Gastrocnemius medialis (tissue), 4 donors: ENCODE results near the gene TKTL1.

Experiments
- POLR2A ChIP-seq, 2 donors: fragments of 450-650 bp; IDR thresholded peaks; one replicate each; pipeline ENCODE4 v1.6.1; 2017; ENCODE audit warnings: antibody characterized with exemption in 2 of 2, mild to moderate bottlenecking in 2 of 2, moderate library complexity in 2 of 2
- TF ChIP-seq, protein P1 (sequence below), 5 experiments: fragments of 450-650 bp in 3 of 5; fragments of 200-600 bp in 2 of 5; sonication (generic) in 2 of 5; IDR thresholded peaks in 4 of 5; conservative IDR thresholded peaks in 1 of 5; 1 replicate in 4 of 5; 2 replicates in 1 of 5; pipeline ENCODE4 v1.5.1; 2016 to 2019; ENCODE audit warnings: antibody characterized with exemption in 5 of 5, mild to moderate bottlenecking in 3 of 5, moderate library complexity in 3 of 5

DNA sequence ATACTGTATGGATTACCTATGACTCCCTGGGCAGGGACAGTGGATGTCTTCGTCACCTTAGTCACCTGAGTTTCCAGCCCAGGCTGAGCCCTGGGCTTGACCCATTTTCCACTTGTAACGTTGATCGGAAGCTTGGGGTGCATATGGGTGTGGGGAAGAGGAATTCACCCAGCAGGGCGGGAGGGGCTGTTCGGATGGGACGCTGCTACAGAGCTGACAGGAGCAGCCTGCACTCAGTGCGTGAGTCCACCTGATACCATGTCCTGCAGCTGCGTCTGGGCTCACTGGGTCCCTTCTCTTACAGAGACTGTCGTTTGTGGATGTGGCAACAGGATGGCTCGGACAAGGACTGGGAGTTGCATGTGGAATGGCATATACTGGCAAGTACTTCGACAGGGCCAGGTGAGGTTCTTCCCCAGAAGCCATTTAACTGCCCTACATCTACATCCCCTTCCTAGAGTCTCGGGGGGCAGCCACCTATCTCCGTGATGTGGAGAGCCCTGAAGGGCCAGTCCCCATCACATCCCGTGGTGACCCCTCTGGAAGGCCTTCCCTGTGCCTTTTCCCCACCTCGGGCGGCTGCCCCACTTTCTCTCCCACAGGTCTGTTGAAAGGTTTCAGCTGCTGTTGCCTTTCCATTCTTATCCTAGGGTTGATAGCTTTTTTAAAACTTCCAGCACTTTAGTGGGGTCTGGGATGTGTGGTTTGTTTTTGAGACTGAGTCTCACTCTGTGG, 13.6 kb downstream of the TKTL1 start:
- TF ChIP-seq, protein P1, sequence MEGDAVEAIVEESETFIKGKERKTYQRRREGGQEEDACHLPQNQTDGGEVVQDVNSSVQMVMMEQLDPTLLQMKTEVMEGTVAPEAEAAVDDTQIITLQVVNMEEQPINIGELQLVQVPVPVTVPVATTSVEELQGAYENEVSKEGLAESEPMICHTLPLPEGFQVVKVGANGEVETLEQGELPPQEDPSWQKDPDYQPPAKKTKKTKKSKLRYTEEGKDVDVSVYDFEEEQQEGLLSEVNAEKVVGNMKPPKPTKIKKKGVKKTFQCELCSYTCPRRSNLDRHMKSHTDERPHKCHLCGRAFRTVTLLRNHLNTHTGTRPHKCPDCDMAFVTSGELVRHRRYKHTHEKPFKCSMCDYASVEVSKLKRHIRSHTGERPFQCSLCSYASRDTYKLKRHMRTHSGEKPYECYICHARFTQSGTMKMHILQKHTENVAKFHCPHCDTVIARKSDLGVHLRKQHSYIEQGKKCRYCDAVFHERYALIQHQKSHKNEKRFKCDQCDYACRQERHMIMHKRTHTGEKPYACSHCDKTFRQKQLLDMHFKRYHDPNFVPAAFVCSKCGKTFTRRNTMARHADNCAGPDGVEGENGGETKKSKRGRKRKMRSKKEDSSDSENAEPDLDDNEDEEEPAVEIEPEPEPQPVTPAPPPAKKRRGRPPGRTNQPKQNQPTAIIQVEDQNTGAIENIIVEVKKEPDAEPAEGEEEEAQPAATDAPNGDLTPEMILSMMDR (IDR thresholded peaks at IDR 0.05 in 4 of 5, conservative IDR thresholded peaks at IDR 0.05 in 1 of 5) = no peak
- no peak for TF ChIP-seq POLR2A (IDR thresholded peaks at IDR 0.05)
